Common myeloid progenitor, CD34-positive (primary cell): ENCODE measurements around the gene RSPH9. TPM values are rescaled to one million over a fixed set of nuclear protein-coding genes. Genes with fewer than 3 reads are reported as not detected.

Source experiments
- CTCF ChIA-PET: fragments of 350-600 bp; sonication (Branson Sonifier 250); formaldehyde crosslinking; loops from one replicate; lab custom pipeline; 2021; ENCODE audit warnings: antibody characterized with exemption; lab: Charles Lee
- POLR2A ChIA-PET: fragments of 350-600 bp; sonication (Branson Sonifier 250); formaldehyde crosslinking; loops from one replicate; lab custom pipeline; 2021; ENCODE audit warnings: antibody characterized with exemption; lab: Charles Lee
- DNase-seq, 3 donors: peaks; one replicate each; pipeline versions ENCODE4 v3.0.0 to v3.0.0-alpha.2; 2013
- H3K27ac ChIP-seq, 2 experiments: 1 replicate in 1 of 2; 2 replicates in 1 of 2; pipeline ENCODE4 v1.7.0; 2013; ENCODE audit warnings: inconsistent platforms in 2 of 2, low read length in 2 of 2, mild to moderate bottlenecking in 2 of 2, low read depth in 1 of 2, moderate library complexity in 1 of 2; ENCODE audit not compliant: severe bottlenecking in 2 of 2, insufficient read depth in 1 of 2, poor library complexity in 1 of 2
- H3K27me3 ChIP-seq, 5 experiments: replicated peaks in 2 of 5; 1 replicate in 3 of 5; 2 replicates in 2 of 5; pipeline versions ENCODE4 v1.6.1 to v1.7.0; 2013; ENCODE audit warnings: low read length in 4 of 5, mild to moderate bottlenecking in 2 of 5, moderate library complexity in 2 of 5, inconsistent platforms in 1 of 5; ENCODE audit not compliant: insufficient read depth in 5 of 5, control insufficient read depth in 4 of 5
- H3K36me3 ChIP-seq, 4 experiments: 1 replicate in 2 of 4; 2 replicates in 2 of 4; pipeline versions ENCODE4 v1.6.1 to v1.7.0; 2013; ENCODE audit warnings: low read length in 3 of 4, control low read depth in 1 of 4, mild to moderate bottlenecking in 1 of 4; ENCODE audit not compliant: control insufficient read depth in 4 of 4, insufficient read depth in 4 of 4
- H3K4me1 ChIP-seq, 4 experiments: 1 replicate in 3 of 4; 2 replicates in 1 of 4; pipeline versions ENCODE4 v1.6.1 to v1.7.1; 2013; ENCODE audit warnings: low read length in 3 of 4, mild to moderate bottlenecking in 3 of 4, control low read depth in 1 of 4, inconsistent platforms in 1 of 4, moderate library complexity in 1 of 4; ENCODE audit not compliant: control insufficient read depth in 4 of 4, insufficient read depth in 4 of 4; ENCODE audit errors: control extremely low read depth in 1 of 4
- H3K4me3 ChIP-seq, 7 experiments: 1 replicate in 4 of 7; 2 replicates in 3 of 7; pipeline versions ENCODE4 v1.5.1 to v1.7.0; 2013; ENCODE audit warnings: mild to moderate bottlenecking in 7 of 7, low read length in 6 of 7, moderate library complexity in 6 of 7, inconsistent platforms in 2 of 7, low read depth in 2 of 7, control low read depth in 1 of 7; ENCODE audit not compliant: insufficient read depth in 4 of 7, control insufficient read depth in 1 of 7; ENCODE audit errors: extremely low read depth in 1 of 7
- H3K9me3 ChIP-seq, 5 experiments: 1 replicate in 4 of 5; 2 replicates in 1 of 5; pipeline versions ENCODE4 v1.6.1 to v1.7.1; 2013; ENCODE audit warnings: low read length in 4 of 5, mild to moderate bottlenecking in 2 of 5, inconsistent platforms in 1 of 5, low read depth in 1 of 5, moderate library complexity in 1 of 5; ENCODE audit not compliant: control insufficient read depth in 4 of 5, insufficient read depth in 2 of 5; ENCODE audit errors: control extremely low read depth in 1 of 5
- WGBS: methylation state at CpG from one replicate; pipeline ENCODE4 v1.1.5; 2013; ENCODE audit not compliant: insufficient coverage; 5-methylcytosine and 5-hydroxymethylcytosine counted together
- polyA plus RNA-seq: library from polyadenylated mRNA; unstranded; fragments of 120-200 nt; gene quantifications from one replicate; pipeline ENCODE4 v1.2.1, GENCODE V29; 2013

The RSPH9 gene, protein sequence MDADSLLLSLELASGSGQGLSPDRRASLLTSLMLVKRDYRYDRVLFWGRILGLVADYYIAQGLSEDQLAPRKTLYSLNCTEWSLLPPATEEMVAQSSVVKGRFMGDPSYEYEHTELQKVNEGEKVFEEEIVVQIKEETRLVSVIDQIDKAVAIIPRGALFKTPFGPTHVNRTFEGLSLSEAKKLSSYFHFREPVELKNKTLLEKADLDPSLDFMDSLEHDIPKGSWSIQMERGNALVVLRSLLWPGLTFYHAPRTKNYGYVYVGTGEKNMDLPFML
- polyA plus RNA-seq = 0.84 TPM

DNA sequence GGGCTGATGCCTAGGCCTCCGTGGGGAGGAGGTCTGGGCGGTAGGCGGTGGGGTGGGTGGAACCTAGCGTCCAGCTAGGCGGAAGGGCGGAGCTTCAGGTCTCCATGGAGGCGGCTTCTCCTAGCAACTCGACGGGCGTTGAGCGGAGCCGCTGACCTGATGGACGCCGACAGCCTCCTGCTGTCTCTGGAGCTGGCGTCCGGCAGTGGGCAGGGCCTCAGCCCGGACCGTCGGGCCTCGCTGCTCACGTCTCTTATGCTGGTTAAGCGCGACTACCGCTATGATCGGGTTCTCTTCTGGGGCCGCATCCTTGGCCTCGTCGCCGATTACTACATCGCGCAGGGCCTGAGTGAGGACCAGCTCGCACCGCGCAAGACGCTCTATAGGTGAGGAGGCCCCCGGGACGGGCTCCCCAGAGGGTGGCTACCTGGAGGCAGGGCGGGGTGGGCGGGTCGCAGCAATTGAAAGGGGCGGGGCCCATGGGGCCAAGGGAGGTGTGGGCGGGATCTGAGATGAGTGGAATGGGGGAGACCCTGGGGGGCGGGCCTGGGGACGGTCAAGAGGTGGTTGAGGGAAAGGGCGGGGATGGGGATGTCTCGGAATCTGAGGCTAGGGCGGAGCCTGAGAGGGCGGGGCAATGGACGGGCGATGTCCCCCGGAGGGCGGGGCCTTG is at the start of gene RSPH9:
Gene RSPH9, plus strand, starts transcription at position 97 of the 673 bp plus-strand sequence. Its CDS starts 63 bp downstream, at position 160.
- H3K27ac ChIP-seq = no peak within 1 kb of the TSS

DNA sequence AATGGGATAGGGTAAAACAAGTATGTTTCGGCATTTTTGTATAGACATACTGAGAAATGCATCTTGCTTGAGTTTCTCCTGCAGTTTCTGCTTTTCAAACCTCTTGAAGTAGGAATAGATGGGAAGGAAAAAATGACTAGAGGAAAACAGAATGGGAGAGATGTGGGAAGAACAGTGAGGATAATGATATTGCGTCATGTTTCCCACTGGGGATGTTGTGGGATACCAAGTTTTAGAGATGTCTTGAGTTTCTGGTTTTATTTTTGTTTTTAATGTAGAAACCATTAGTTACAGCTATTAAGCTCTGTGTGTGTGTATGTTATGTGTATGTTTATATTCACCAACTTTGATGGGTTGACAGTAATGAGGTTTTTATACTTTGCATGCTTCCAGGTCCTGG is 44.2 kb upstream of the RSPH9 start:
- Histone ChIP-seq H3K27me3 (no peaks in the 10 kb centered on the region), H3K36me3 (peaks cover 5 to 48% (median 27%) of the 10 kb centered on the region in 4 experiments), H3K4me1 (no peaks in the 10 kb centered on the region), H3K9me3 (no peaks in the 10 kb centered on the region), H3K4me3 (no peak overlapping the region), H3K27ac (no peak overlapping the region)
- 100% methylated on average over 2 of the region's 2 CpGs for WGBS
- ChIA-PET CTCF (interaction anchor here (1.0 to 1.3 kb wide), 2 partner anchors 8 to 29 kb away, joined by 3 to 5 read pairs; partner anchors contain the start of gene GTPBP2), POLR2A (no interaction called here)
- DNase-seq = no peak

More for the DNA sequence above, at the start of gene RSPH9:
- POLR2A ChIA-PET = no interaction called here
- WGBS = 1% methylated on average over 45 of the region's 52 CpGs
- H3K27me3 ChIP-seq = no peaks in the 10 kb centered on the region
- peaks cover 0 to 23% (median 11%) of the 10 kb centered on the region in 4 experiments for H3K36me3 ChIP-seq
- CTCF ChIA-PET = interaction anchor here (1.0 to 3.5 kb wide), 4 partner anchors 15 to 45 kb away, joined by 3 to 21 read pairs (median 6); partner anchors contain the start of gene GTPBP2
- DNase-seq = peak in 2 of 3 donors; percentile 71 to 76
- no peaks in the 10 kb centered on the region for H3K9me3 ChIP-seq
- peak within 1 kb of the TSS in 6 of 7 experiments; percentile 32 to 87 (median 74) for H3K4me3 ChIP-seq
- peaks cover 0 to 18% (median 11%) of the 10 kb centered on the region in 4 experiments for H3K4me1 ChIP-seq

DNA sequence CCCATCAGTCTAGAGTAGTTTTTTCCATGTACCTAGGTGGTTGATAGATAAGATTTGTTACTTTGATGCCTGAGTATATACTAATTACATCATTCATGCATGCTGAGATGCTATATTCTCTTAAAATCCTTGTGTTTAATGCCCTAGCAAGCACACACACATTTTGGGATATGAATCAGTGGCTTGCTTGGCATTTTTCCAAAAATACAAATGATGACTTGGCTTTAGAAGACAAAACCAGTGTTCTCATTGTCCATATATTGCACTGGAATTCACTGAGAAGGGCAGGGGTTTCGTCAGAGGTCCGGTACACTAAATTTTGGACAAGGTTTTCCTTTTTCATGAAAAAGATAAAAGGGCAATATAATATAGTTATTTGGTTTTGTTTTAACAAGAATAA is 40.7 kb upstream of the RSPH9 start:
- H3K36me3 ChIP-seq = peaks cover 7 to 41% (median 25%) of the 10 kb centered on the region in 4 experiments
- ChIA-PET POLR2A (interaction anchor here (0.6 kb wide), 1 partner anchor 12 kb away, joined by 3 read pairs; no protein-coding TSS in a partner anchor), CTCF (interaction anchor here (1.4 kb wide), 1 partner anchor 64 kb away, joined by 8 read pairs; no protein-coding TSS in a partner anchor)
- H3K9me3 ChIP-seq = no peaks in the 10 kb centered on the region
- no peak overlapping the region for H3K27ac ChIP-seq
- no peak overlapping the region for H3K4me3 ChIP-seq
- H3K27me3 ChIP-seq = no peaks in the 10 kb centered on the region
- DNase-seq = no peak
- no CpG with 5 or more reads among the region's 2 CpGs for WGBS
- H3K4me1 ChIP-seq = peaks cover 0 to 5% (median 1%) of the 10 kb centered on the region in 4 experiments

DNA sequence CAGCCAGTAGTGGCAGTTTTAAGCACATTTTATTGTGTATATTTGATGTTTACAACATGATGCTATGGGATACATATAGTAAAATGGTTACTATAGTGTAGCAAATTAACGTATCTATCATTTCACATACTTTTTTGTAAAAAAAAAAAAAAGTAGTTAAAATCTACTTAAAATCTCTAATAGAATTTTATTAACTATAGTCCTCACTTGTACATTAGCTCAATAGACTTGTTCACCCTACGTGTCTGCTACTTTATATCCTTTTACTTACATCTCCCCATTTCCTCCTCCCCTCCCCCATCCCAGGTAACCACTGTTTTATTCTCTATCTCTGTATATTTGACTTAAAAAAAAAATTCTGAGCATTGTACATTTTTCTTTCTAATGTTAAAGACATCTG is 38.8 kb upstream of the RSPH9 start:
- no peaks in the 10 kb centered on the region for H3K9me3 ChIP-seq
- H3K4me3 ChIP-seq = no peak overlapping the region
- peaks cover 0 to 5% (median 1%) of the 10 kb centered on the region in 4 experiments for H3K4me1 ChIP-seq
- WGBS = no CpG with 5 or more reads among the region's 2 CpGs
- CTCF ChIA-PET = interaction anchor here (0.6 to 2.2 kb wide), 4 partner anchors 36 to 996 kb away, joined by 3 to 5 read pairs (median 4); no protein-coding TSS in a partner anchor
- peaks cover 7 to 45% (median 28%) of the 10 kb centered on the region in 4 experiments for H3K36me3 ChIP-seq
- no peak overlapping the region for H3K27ac ChIP-seq
- POLR2A ChIA-PET = no interaction called here
- no peak for DNase-seq
- no peaks in the 10 kb centered on the region for H3K27me3 ChIP-seq

DNA sequence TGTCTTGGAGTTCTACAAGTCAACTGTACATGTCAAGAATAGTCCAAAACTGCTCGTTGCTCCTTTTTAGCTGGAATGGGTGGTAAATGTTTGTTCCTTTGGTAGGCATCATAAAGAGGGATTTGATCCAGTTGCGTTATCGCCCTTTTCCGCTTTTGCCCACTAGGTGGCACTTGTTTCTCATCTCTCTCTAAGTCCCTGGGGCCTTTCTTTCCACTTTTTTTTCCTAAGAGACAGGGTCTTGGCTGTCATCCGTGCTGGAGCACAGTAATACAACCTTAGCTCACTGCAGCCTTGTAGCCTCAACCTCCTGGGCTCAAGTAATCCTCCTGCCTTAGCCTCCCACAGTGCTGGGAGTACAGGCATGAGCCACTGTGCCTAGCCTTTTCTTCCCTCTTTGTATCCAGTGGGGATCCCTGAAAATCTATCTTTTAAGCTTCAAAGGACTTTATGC is 36.5 kb upstream of the RSPH9 start:
- DNase-seq = peak; percentile 68 to 77 (median 70)
- Histone ChIP-seq H3K36me3 (peaks cover 7 to 43% (median 25%) of the 10 kb centered on the region in 4 experiments), H3K4me3 (no peak overlapping the region), H3K27ac (no peak overlapping the region), H3K27me3 (no peaks in the 10 kb centered on the region), H3K9me3 (no peaks in the 10 kb centered on the region), H3K4me1 (peaks cover 0 to 5% (median 1%) of the 10 kb centered on the region in 4 experiments)
- ChIA-PET POLR2A (no interaction called here), CTCF (interaction anchor here (0.6 to 5.1 kb wide), 20 partner anchors 8 to 471 kb away, joined by 3 to 32 read pairs (median 4); no protein-coding TSS in a partner anchor)
- 5% methylated on average over 4 of the region's 5 CpGs for WGBS

DNA sequence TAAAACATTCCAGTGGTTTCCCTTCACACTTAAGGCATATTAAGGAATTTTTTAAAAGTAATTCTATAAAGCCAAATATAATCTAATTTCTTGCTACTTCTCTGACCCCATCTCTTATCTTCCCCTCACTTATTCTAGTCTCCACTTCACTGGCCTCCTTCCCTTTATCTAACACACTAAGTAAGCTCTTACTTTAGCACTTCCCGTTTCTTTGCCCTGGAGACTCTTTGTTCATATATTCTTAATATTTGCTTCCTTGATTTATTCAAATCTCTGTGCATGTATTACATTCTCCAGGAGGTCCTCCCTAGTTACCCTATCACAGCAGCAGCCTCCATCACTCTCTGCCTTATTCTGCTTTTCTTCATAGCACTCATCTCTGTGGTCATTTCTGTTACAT is 36.0 kb upstream of the RSPH9 start:
- no peak overlapping the region for H3K27ac ChIP-seq
- peaks cover 0 to 5% (median 1%) of the 10 kb centered on the region in 4 experiments for H3K4me1 ChIP-seq
- H3K36me3 ChIP-seq = peaks cover 7 to 47% (median 24%) of the 10 kb centered on the region in 4 experiments
- DNase-seq = peak in 2 of 3 donors; percentile 43 to 53
- H3K4me3 ChIP-seq = no peak overlapping the region
- ChIA-PET CTCF (interaction anchor here (0.6 to 5.1 kb wide), 19 partner anchors 9 to 471 kb away, joined by 3 to 32 read pairs (median 4); no protein-coding TSS in a partner anchor), POLR2A (no interaction called here)
- H3K9me3 ChIP-seq = no peaks in the 10 kb centered on the region
- no peaks in the 10 kb centered on the region for H3K27me3 ChIP-seq
- WGBS = 17% methylated on average over 1 of the region's 1 CpG
